Measurements from ENCODE around the gene KLHL6.

The KLHL6 gene

GRCh38 chr3:183506674-183507320 lies 48.7 kb downstream of the KLHL6 start:
- no CpG with 5 or more reads among the region's 3 CpGs for WGBS (ENCODE audit: insufficient coverage, insufficient read length)
- H3K36me3 ChIP-seq (ENCODE audit: control insufficient read depth, insufficient read depth, low read length) = no peaks in the 10 kb centered on the region

GRCh38 chr3:183504597-183504996 lies 50.9 kb downstream of the KLHL6 start:
- Histone ChIP-seq H3K27me3 (ENCODE audit: control insufficient read depth, insufficient read depth, low read length) (no peaks in the 10 kb centered on the region), H3K27ac (ENCODE audit: low read length) (no peak overlapping the region), H3K9me3 (ENCODE audit: control insufficient read depth, insufficient read depth, low read length) (no peaks in the 10 kb centered on the region), H3K36me3 (ENCODE audit: control insufficient read depth, insufficient read depth, low read length) (no peaks in the 10 kb centered on the region), H3K4me3 (ENCODE audit: low read length) (no peak overlapping the region), H3K4me1 (ENCODE audit: control insufficient read depth, insufficient read depth, low read length) (no peaks in the 10 kb centered on the region)
- DNase-seq (ENCODE audit: low read depth, low spot score) = no peak
- no CpG with 5 or more reads among the region's 1 CpG for WGBS (ENCODE audit: insufficient coverage, insufficient read length)

More at GRCh38 chr3:183506674-183507320, 48.7 kb downstream of the KLHL6 start:
- no peak overlapping the region for H3K27ac ChIP-seq (ENCODE audit: low read length)
- no peak for DNase-seq (ENCODE audit: low read depth, low spot score)
- no peaks in the 10 kb centered on the region for H3K9me3 ChIP-seq (ENCODE audit: control insufficient read depth, insufficient read depth, low read length)
- H3K4me3 ChIP-seq (ENCODE audit: low read length) = no peak overlapping the region
- H3K4me1 ChIP-seq (ENCODE audit: control insufficient read depth, insufficient read depth, low read length) = no peaks in the 10 kb centered on the region
- no peaks in the 10 kb centered on the region for H3K27me3 ChIP-seq (ENCODE audit: control insufficient read depth, insufficient read depth, low read length)

GRCh38 chr3:183503746-183504145 lies 51.8 kb downstream of the KLHL6 start:
- Histone ChIP-seq H3K36me3 (ENCODE audit: control insufficient read depth, insufficient read depth, low read length) (no peaks in the 10 kb centered on the region), H3K4me1 (ENCODE audit: control insufficient read depth, insufficient read depth, low read length) (no peaks in the 10 kb centered on the region), H3K4me3 (ENCODE audit: low read length) (no peak overlapping the region), H3K27me3 (ENCODE audit: control insufficient read depth, insufficient read depth, low read length) (no peaks in the 10 kb centered on the region), H3K27ac (ENCODE audit: low read length) (no peak overlapping the region), H3K9me3 (ENCODE audit: control insufficient read depth, insufficient read depth, low read length) (no peaks in the 10 kb centered on the region)
- WGBS (ENCODE audit: insufficient coverage, insufficient read length) = 100% methylated on average over 1 of the region's 1 CpG
- DNase-seq (ENCODE audit: low read depth, low spot score) = no peak

- no peaks in the 10 kb centered on the region for H3K36me3 ChIP-seq (ENCODE audit: control insufficient read depth, insufficient read depth, low read length)
- no peaks in the 10 kb centered on the region for H3K27me3 ChIP-seq (ENCODE audit: control insufficient read depth, insufficient read depth, low read length)
- no CpG with 5 or more reads among the region's 7 CpGs for WGBS (ENCODE audit: insufficient coverage, insufficient read length)
- no peak overlapping the region for H3K4me3 ChIP-seq (ENCODE audit: low read length)
- H3K4me1 ChIP-seq (ENCODE audit: control insufficient read depth, insufficient read depth, low read length) = no peaks in the 10 kb centered on the region
- H3K9me3 ChIP-seq (ENCODE audit: control insufficient read depth, insufficient read depth, low read length) = no peaks in the 10 kb centered on the region
- H3K27ac ChIP-seq (ENCODE audit: low read length) = no peak overlapping the region
- DNase-seq (ENCODE audit: low read depth, low spot score) = no peak
Measured at GRCh38 chr3:183502237-183503181, 53.0 kb downstream of the KLHL6 start.

GRCh38 chr3:183500981-183501704 lies 54.4 kb downstream of the KLHL6 start:
- Histone ChIP-seq H3K27ac (ENCODE audit: low read length) (no peak overlapping the region), H3K9me3 (ENCODE audit: control insufficient read depth, insufficient read depth, low read length) (no peaks in the 10 kb centered on the region), H3K4me1 (ENCODE audit: control insufficient read depth, insufficient read depth, low read length) (no peaks in the 10 kb centered on the region), H3K27me3 (ENCODE audit: control insufficient read depth, insufficient read depth, low read length) (no peaks in the 10 kb centered on the region), H3K36me3 (ENCODE audit: control insufficient read depth, insufficient read depth, low read length) (no peaks in the 10 kb centered on the region), H3K4me3 (ENCODE audit: low read length) (no peak overlapping the region)
- DNase-seq (ENCODE audit: low read depth, low spot score) = no peak
- WGBS (ENCODE audit: insufficient coverage, insufficient read length) = no CpG with 5 or more reads among the region's 15 CpGs

- Histone ChIP-seq H3K4me1 (ENCODE audit: control insufficient read depth, insufficient read depth, low read length) (no peaks in the 10 kb centered on the region), H3K9me3 (ENCODE audit: control insufficient read depth, insufficient read depth, low read length) (no peaks in the 10 kb centered on the region), H3K36me3 (ENCODE audit: control insufficient read depth, insufficient read depth, low read length) (no peaks in the 10 kb centered on the region), H3K4me3 (ENCODE audit: low read length) (no peak overlapping the region), H3K27ac (ENCODE audit: low read length) (no peak overlapping the region), H3K27me3 (ENCODE audit: control insufficient read depth, insufficient read depth, low read length) (no peaks in the 10 kb centered on the region)
- DNase-seq (ENCODE audit: low read depth, low spot score) = no peak
- no CpG with 5 or more reads among the region's 4 CpGs for WGBS (ENCODE audit: insufficient coverage, insufficient read length)
Measured at GRCh38 chr3:183500319-183500718, 55.2 kb downstream of the KLHL6 start.

GRCh38 chr3:183498634-183499033 lies 56.9 kb downstream of the KLHL6 start:
- DNase-seq (ENCODE audit: low read depth, low spot score) = no peak
- no CpG with 5 or more reads among the region's 6 CpGs for WGBS (ENCODE audit: insufficient coverage, insufficient read length)
- H3K4me3 ChIP-seq (ENCODE audit: low read length) = no peak overlapping the region
- H3K27ac ChIP-seq (ENCODE audit: low read length) = no peak overlapping the region
- H3K36me3 ChIP-seq (ENCODE audit: control insufficient read depth, insufficient read depth, low read length) = no peaks in the 10 kb centered on the region
- no peaks in the 10 kb centered on the region for H3K27me3 ChIP-seq (ENCODE audit: control insufficient read depth, insufficient read depth, low read length)
- no peaks in the 10 kb centered on the region for H3K9me3 ChIP-seq (ENCODE audit: control insufficient read depth, insufficient read depth, low read length)
- no peaks in the 10 kb centered on the region for H3K4me1 ChIP-seq (ENCODE audit: control insufficient read depth, insufficient read depth, low read length)

- no peaks in the 10 kb centered on the region for H3K4me1 ChIP-seq (ENCODE audit: control insufficient read depth, insufficient read depth, low read length)
- no peak overlapping the region for H3K4me3 ChIP-seq (ENCODE audit: low read length)
- no peak overlapping the region for H3K27ac ChIP-seq (ENCODE audit: low read length)
- H3K9me3 ChIP-seq (ENCODE audit: control insufficient read depth, insufficient read depth, low read length) = no peaks in the 10 kb centered on the region
- no CpG with 5 or more reads among the region's 3 CpGs for WGBS (ENCODE audit: insufficient coverage, insufficient read length)
- no peaks in the 10 kb centered on the region for H3K36me3 ChIP-seq (ENCODE audit: control insufficient read depth, insufficient read depth, low read length)
- no peak for DNase-seq (ENCODE audit: low read depth, low spot score)
- no peaks in the 10 kb centered on the region for H3K27me3 ChIP-seq (ENCODE audit: control insufficient read depth, insufficient read depth, low read length)
Measured at GRCh38 chr3:183497313-183497712, 58.2 kb downstream of the KLHL6 start.

- WGBS (ENCODE audit: insufficient coverage, insufficient read length) = no CpG with 5 or more reads among the region's 1 CpG
- Histone ChIP-seq H3K27ac (ENCODE audit: low read length) (no peak overlapping the region), H3K27me3 (ENCODE audit: control insufficient read depth, insufficient read depth, low read length) (no peaks in the 10 kb centered on the region), H3K4me1 (ENCODE audit: control insufficient read depth, insufficient read depth, low read length) (no peaks in the 10 kb centered on the region), H3K9me3 (ENCODE audit: control insufficient read depth, insufficient read depth, low read length) (no peaks in the 10 kb centered on the region), H3K36me3 (ENCODE audit: control insufficient read depth, insufficient read depth, low read length) (no peaks in the 10 kb centered on the region), H3K4me3 (ENCODE audit: low read length) (no peak overlapping the region)
- no peak for DNase-seq (ENCODE audit: low read depth, low spot score)
Measured at GRCh38 chr3:183496311-183496710, 59.2 kb downstream of the KLHL6 start.

- DNase-seq (ENCODE audit: low read depth, low spot score) = no peak
- WGBS (ENCODE audit: insufficient coverage, insufficient read length) = no CpG with 5 or more reads among the region's 2 CpGs
- Histone ChIP-seq H3K4me3 (ENCODE audit: low read length) (no peak overlapping the region), H3K9me3 (ENCODE audit: control insufficient read depth, insufficient read depth, low read length) (no peaks in the 10 kb centered on the region), H3K36me3 (ENCODE audit: control insufficient read depth, insufficient read depth, low read length) (no peaks in the 10 kb centered on the region), H3K27ac (ENCODE audit: low read length) (no peak overlapping the region), H3K27me3 (ENCODE audit: control insufficient read depth, insufficient read depth, low read length) (no peaks in the 10 kb centered on the region), H3K4me1 (ENCODE audit: control insufficient read depth, insufficient read depth, low read length) (no peaks in the 10 kb centered on the region)
Measured at GRCh38 chr3:183494341-183494740, 61.2 kb downstream of the KLHL6 start.
